ENCODE results near the gene ZNF804B.

Gene ZNF804B

GRCh38 chr7:88915615-88916014 lies 156.1 kb downstream of the ZNF804B start:
- H3K9me3 ChIP-seq (ENCODE audit: control insufficient read depth, low read length) = no peaks in the 10 kb centered on the region
- no peaks in the 10 kb centered on the region for H3K4me1 ChIP-seq (ENCODE audit: control insufficient read depth, insufficient read depth, low read length, poor library complexity, severe bottlenecking)
- H3K27ac ChIP-seq (ENCODE audit: low read depth, low read length, severe bottlenecking) = no peak overlapping the region
- H3K4me3 ChIP-seq (ENCODE audit: extremely low read depth, insufficient read depth, low read length, poor library complexity, severe bottlenecking) = no peak overlapping the region
- no peaks in the 10 kb centered on the region for H3K36me3 ChIP-seq (ENCODE audit: control insufficient read depth, insufficient read depth, low read length)

DNA sequence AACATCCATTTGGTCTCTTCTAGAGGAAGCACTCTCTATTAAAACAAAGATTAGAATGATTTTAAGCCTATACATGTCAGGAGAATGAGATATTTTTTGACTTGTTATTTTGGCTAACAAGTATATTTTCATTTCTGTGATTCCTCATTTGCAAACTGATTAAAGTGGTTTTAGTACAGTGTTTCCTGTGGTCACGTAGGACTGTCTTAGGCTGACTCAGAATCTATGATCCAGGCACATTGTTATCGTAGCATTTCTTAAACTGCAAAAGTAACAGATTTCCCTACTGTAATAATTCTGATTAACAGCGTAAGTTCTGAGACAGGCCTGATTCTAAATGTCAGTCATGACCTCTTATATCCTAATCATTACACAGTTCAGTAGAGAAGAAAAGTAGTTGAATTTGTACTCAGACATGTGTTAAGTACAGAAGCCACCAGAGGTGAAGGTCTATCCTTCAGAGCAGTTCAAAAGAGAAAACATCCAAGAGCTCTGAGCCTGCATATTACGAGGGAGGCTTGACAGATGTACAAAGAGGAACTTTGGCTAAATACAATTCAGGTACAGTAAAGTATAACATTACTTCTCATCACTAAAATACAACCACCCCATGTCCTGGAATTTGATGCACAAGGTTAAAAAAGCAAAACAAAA lies 160.1 kb downstream of the ZNF804B start:
- no peaks in the 10 kb centered on the region for H3K9me3 ChIP-seq (ENCODE audit: control insufficient read depth, low read length)
- no peak overlapping the region for H3K4me3 ChIP-seq (ENCODE audit: extremely low read depth, insufficient read depth, low read length, poor library complexity, severe bottlenecking)
- H3K36me3 ChIP-seq (ENCODE audit: control insufficient read depth, insufficient read depth, low read length) = no peaks in the 10 kb centered on the region
- no peaks in the 10 kb centered on the region for H3K4me1 ChIP-seq (ENCODE audit: control insufficient read depth, insufficient read depth, low read length, poor library complexity, severe bottlenecking)
- no peak overlapping the region for H3K27ac ChIP-seq (ENCODE audit: low read depth, low read length, severe bottlenecking)
- WGBS, 2 experiments (ENCODE audit: insufficient coverage in 2 of 2) = 82 to 86% methylated on average over 3 to 4 of the region's 4 CpGs

DNA sequence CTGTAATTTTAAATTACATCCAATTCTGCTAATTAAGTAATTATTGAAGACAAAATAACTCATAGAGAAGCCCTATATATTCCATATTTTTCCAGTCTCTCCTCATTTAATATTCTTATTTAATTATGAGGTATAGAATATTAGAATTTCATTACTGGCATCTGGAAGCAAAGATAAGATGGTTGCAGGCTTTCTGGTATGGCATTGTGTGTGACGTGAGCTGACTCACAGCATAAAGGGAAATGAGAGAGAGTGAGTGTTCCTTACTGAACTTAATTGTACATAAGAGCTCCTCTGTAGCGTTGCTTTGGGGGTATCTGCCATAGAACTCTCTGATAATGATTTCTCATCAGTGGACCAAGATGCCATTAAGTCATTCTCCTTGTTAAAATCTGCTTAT lies 163.4 kb downstream of the ZNF804B start:
- H3K4me3 ChIP-seq (ENCODE audit: extremely low read depth, insufficient read depth, low read length, poor library complexity, severe bottlenecking) = no peak overlapping the region
- no peaks in the 10 kb centered on the region for H3K4me1 ChIP-seq (ENCODE audit: control insufficient read depth, insufficient read depth, low read length, poor library complexity, severe bottlenecking)
- no peaks in the 10 kb centered on the region for H3K9me3 ChIP-seq (ENCODE audit: control insufficient read depth, low read length)
- no peak overlapping the region for H3K27ac ChIP-seq (ENCODE audit: low read depth, low read length, severe bottlenecking)
- no peaks in the 10 kb centered on the region for H3K36me3 ChIP-seq (ENCODE audit: control insufficient read depth, insufficient read depth, low read length)
- 55 to 84% methylated on average over 2 of the region's 2 CpGs for WGBS, 2 experiments (ENCODE audit: insufficient coverage in 2 of 2)

GRCh38 chr7:88928276-88928675 lies 168.8 kb downstream of the ZNF804B start:
- Histone ChIP-seq H3K9me3 (ENCODE audit: control insufficient read depth, low read length) (no peaks in the 10 kb centered on the region), H3K4me3 (ENCODE audit: extremely low read depth, insufficient read depth, low read length, poor library complexity, severe bottlenecking) (no peak overlapping the region), H3K27ac (ENCODE audit: low read depth, low read length, severe bottlenecking) (no peak overlapping the region), H3K36me3 (ENCODE audit: control insufficient read depth, insufficient read depth, low read length) (no peaks in the 10 kb centered on the region), H3K4me1 (ENCODE audit: control insufficient read depth, insufficient read depth, low read length, poor library complexity, severe bottlenecking) (no peaks in the 10 kb centered on the region)

- Histone ChIP-seq H3K4me1 (ENCODE audit: control insufficient read depth, insufficient read depth, low read length, poor library complexity, severe bottlenecking) (no peaks in the 10 kb centered on the region), H3K4me3 (ENCODE audit: extremely low read depth, insufficient read depth, low read length, poor library complexity, severe bottlenecking) (no peak overlapping the region), H3K36me3 (ENCODE audit: control insufficient read depth, insufficient read depth, low read length) (no peaks in the 10 kb centered on the region), H3K27ac (ENCODE audit: low read depth, low read length, severe bottlenecking) (no peak overlapping the region), H3K9me3 (ENCODE audit: control insufficient read depth, low read length) (no peaks in the 10 kb centered on the region)
- WGBS, 2 experiments (ENCODE audit: insufficient coverage in 2 of 2) = no CpG with 5 or more reads among the region's 3 CpGs
Measured at GRCh38 chr7:88929719-88930118, 170.2 kb downstream of the ZNF804B start.

DNA sequence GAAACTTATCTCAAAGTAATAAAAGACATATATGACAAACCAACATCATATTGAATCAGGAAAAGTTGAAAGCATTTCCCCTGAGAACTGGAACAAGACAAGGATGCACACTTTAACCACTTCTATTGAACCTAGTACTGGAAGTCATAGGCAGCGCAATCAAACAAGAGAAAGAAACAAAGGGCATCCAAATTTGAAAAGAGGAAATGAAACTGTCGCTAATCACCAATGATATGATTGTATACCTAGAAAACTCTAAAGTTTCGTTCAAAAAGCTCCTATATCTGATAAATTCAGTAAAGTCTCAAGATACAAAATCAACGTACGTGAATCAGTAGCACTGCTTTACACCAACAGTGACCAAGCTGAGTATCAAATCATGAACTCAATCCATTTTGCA lies 173.8 kb downstream of the ZNF804B start:
- Histone ChIP-seq H3K4me1 (ENCODE audit: control insufficient read depth, insufficient read depth, low read length, poor library complexity, severe bottlenecking) (no peaks in the 10 kb centered on the region), H3K36me3 (ENCODE audit: control insufficient read depth, insufficient read depth, low read length) (no peaks in the 10 kb centered on the region), H3K4me3 (ENCODE audit: extremely low read depth, insufficient read depth, low read length, poor library complexity, severe bottlenecking) (no peak overlapping the region), H3K9me3 (ENCODE audit: control insufficient read depth, low read length) (no peaks in the 10 kb centered on the region), H3K27ac (ENCODE audit: low read depth, low read length, severe bottlenecking) (no peak overlapping the region)
- WGBS, 2 experiments (ENCODE audit: insufficient coverage in 2 of 2) = 82 to 87% methylated on average over 4 of the region's 5 CpGs

DNA sequence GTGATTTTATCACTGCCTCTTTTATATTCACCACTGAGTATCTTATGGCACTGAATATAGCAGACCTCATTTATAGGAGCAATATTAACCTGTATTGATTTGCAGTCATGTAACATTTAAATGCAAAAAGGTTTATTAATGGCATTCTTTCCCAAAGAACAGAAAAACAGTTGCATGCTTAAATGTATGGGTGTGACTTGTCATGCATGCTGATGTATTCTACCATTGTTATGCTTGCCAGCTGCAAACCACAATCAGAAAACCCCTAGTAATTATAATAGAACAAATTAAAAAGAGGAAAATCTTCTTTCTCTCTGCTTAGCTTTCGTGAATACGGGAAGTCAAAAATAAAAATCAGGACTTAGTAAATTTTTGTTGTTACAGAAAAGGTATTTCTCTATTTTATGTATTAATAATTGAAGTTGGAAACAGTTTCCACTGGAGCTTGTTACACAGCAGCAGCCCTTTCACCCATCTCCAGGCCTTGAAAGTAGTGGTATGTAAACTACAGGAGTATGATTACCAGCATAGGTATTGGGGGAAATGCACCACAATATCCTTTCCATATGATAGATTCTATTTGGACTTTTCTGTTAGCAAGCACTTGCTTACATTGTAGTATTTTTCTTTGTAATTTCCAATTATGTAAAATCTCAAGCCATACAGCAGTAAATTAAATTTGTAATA lies 183.5 kb downstream of the ZNF804B start:
- H3K36me3 ChIP-seq (ENCODE audit: control insufficient read depth, insufficient read depth, low read length) = no peaks in the 10 kb centered on the region
- no CpG with 5 or more reads among the region's 2 CpGs for WGBS, 2 experiments (ENCODE audit: insufficient coverage in 2 of 2)
- H3K9me3 ChIP-seq (ENCODE audit: control insufficient read depth, low read length) = peaks cover 5% of the 10 kb centered on the region
- no peak overlapping the region for H3K4me3 ChIP-seq (ENCODE audit: extremely low read depth, insufficient read depth, low read length, poor library complexity, severe bottlenecking)
- H3K27ac ChIP-seq (ENCODE audit: low read depth, low read length, severe bottlenecking) = no peak overlapping the region
- no peaks in the 10 kb centered on the region for H3K4me1 ChIP-seq (ENCODE audit: control insufficient read depth, insufficient read depth, low read length, poor library complexity, severe bottlenecking)

- Histone ChIP-seq H3K4me3 (ENCODE audit: extremely low read depth, insufficient read depth, low read length, poor library complexity, severe bottlenecking) (no peak overlapping the region), H3K4me1 (ENCODE audit: control insufficient read depth, insufficient read depth, low read length, poor library complexity, severe bottlenecking) (no peaks in the 10 kb centered on the region), H3K9me3 (ENCODE audit: control insufficient read depth, low read length) (no peaks in the 10 kb centered on the region), H3K36me3 (ENCODE audit: control insufficient read depth, insufficient read depth, low read length) (no peaks in the 10 kb centered on the region), H3K27ac (ENCODE audit: low read depth, low read length, severe bottlenecking) (no peak overlapping the region)
- WGBS, 2 experiments (ENCODE audit: insufficient coverage in 2 of 2) = no CpG with 5 or more reads among the region's 1 CpG
Measured at GRCh38 chr7:88951826-88952225, 192.3 kb downstream of the ZNF804B start.

DNA sequence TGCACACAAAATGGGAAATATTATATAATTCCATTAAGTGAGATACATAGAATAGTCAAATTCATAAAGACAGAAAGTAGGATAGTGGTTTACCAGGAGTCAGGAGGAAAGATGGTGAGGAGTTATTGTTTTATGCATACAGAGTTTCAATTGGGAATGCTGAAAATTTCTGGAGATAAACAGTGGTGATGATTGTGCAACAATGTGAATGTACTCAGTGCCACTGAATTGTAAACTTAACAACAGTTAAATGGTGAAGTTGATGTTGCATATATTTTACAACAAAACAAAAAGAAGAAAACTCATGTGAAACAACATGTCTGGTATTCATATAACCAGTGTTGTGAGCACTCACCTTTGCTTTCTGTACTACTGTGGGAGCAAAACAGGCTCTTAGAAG lies 204.9 kb downstream of the ZNF804B start:
- Histone ChIP-seq H3K27ac (ENCODE audit: low read depth, low read length, severe bottlenecking) (no peak overlapping the region), H3K36me3 (ENCODE audit: control insufficient read depth, insufficient read depth, low read length) (no peaks in the 10 kb centered on the region), H3K9me3 (ENCODE audit: control insufficient read depth, low read length) (no peaks in the 10 kb centered on the region), H3K4me1 (ENCODE audit: control insufficient read depth, insufficient read depth, low read length, poor library complexity, severe bottlenecking) (no peaks in the 10 kb centered on the region), H3K4me3 (ENCODE audit: extremely low read depth, insufficient read depth, low read length, poor library complexity, severe bottlenecking) (no peak overlapping the region)

GRCh38 chr7:88965371-88965770 lies 205.9 kb downstream of the ZNF804B start:
- H3K36me3 ChIP-seq (ENCODE audit: control insufficient read depth, insufficient read depth, low read length) = no peaks in the 10 kb centered on the region
- H3K4me3 ChIP-seq (ENCODE audit: extremely low read depth, insufficient read depth, low read length, poor library complexity, severe bottlenecking) = no peak overlapping the region
- no peaks in the 10 kb centered on the region for H3K9me3 ChIP-seq (ENCODE audit: control insufficient read depth, low read length)
- no peaks in the 10 kb centered on the region for H3K4me1 ChIP-seq (ENCODE audit: control insufficient read depth, insufficient read depth, low read length, poor library complexity, severe bottlenecking)
- H3K27ac ChIP-seq (ENCODE audit: low read depth, low read length, severe bottlenecking) = no peak overlapping the region
- 60 to 73% methylated on average over 1 to 2 of the region's 4 CpGs for WGBS, 2 experiments (ENCODE audit: insufficient coverage in 2 of 2)

GRCh38 chr7:88967432-88967831 lies 207.9 kb downstream of the ZNF804B start:
- WGBS, 2 experiments (ENCODE audit: insufficient coverage in 2 of 2) = 67% methylated on average over 1 of the region's 4 CpGs; no CpG with 5 or more reads in 1 of the 2 experiments
- Histone ChIP-seq H3K36me3 (ENCODE audit: control insufficient read depth, insufficient read depth, low read length) (no peaks in the 10 kb centered on the region), H3K4me3 (ENCODE audit: extremely low read depth, insufficient read depth, low read length, poor library complexity, severe bottlenecking) (no peak overlapping the region)

More at GRCh38 chr7:88967432-88967831, 207.9 kb downstream of the ZNF804B start:
- Histone ChIP-seq H3K27ac (ENCODE audit: low read depth, low read length, severe bottlenecking) (no peak overlapping the region), H3K4me1 (ENCODE audit: control insufficient read depth, insufficient read depth, low read length, poor library complexity, severe bottlenecking) (no peaks in the 10 kb centered on the region), H3K9me3 (ENCODE audit: control insufficient read depth, low read length) (no peaks in the 10 kb centered on the region)
